ENCODE data around the gene THTPA.

DNA sequence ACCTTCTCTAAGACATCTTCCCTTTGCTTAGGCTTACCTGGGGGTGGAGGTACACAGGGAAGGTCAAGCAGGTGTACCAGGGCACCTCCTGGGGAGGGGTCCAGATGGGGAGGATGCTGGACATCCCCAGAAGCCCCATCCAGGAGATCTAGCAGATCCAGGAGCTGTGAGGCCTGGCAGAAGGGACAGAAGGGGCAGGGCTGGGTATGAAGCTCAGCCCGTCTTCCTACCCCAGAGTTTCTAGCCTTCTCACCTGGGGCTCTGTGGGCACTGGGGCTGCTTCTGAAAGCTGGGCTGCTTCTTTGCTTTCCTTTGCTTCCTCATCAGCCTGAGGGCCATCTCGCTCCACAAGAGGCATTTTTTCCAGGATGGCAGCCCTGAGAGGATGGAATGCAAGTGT is 5.2 kb downstream of the THTPA start:
- TF ChIP-seq, protein P1, sequence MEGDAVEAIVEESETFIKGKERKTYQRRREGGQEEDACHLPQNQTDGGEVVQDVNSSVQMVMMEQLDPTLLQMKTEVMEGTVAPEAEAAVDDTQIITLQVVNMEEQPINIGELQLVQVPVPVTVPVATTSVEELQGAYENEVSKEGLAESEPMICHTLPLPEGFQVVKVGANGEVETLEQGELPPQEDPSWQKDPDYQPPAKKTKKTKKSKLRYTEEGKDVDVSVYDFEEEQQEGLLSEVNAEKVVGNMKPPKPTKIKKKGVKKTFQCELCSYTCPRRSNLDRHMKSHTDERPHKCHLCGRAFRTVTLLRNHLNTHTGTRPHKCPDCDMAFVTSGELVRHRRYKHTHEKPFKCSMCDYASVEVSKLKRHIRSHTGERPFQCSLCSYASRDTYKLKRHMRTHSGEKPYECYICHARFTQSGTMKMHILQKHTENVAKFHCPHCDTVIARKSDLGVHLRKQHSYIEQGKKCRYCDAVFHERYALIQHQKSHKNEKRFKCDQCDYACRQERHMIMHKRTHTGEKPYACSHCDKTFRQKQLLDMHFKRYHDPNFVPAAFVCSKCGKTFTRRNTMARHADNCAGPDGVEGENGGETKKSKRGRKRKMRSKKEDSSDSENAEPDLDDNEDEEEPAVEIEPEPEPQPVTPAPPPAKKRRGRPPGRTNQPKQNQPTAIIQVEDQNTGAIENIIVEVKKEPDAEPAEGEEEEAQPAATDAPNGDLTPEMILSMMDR (conservative IDR thresholded peaks at IDR 0.05): no peak
- TF ChIP-seq EZH2 (IDR thresholded peaks at IDR 0.05; ENCODE audit: low read depth): no peak
